Measurements from ENCODE around the gene FAF1. TPM values are rescaled to one million over a fixed set of nuclear protein-coding genes. Genes with fewer than 3 reads are reported as not detected.

FAF1 gene
- total RNA-seq, 6 experiments from 2014 or later: 24.1 to 32.4 (median 31.6) TPM

GRCh38 chr1:50970931-50971582 is 11.0 kb upstream of the FAF1 start:
- no peaks in the 10 kb centered on the region for H3K36me3 ChIP-seq
- peak overlapping the region in 2 of 3 donors; percentile 7 to 95 for H3K27ac ChIP-seq
- TF ChIP-seq POLR2A (IDR thresholded peaks at IDR 0.05): no peak
- H3K27me3 ChIP-seq: no peaks in the 10 kb centered on the region
- H3K4me1 ChIP-seq: peaks cover 2 to 14% (median 4%) of the 10 kb centered on the region in 4 donors
- no peak for DNase-seq
- ATAC-seq: no peak
- peak overlapping the region; percentile 74 to 78 (median 75) for H3K4me3 ChIP-seq
- WGBS (ENCODE audit: insufficient coverage, low coverage, low lambda C conversion rate, missing lambda C conversion rate): 15% methylated on average over 7 of the region's 7 CpGs
- no peaks in the 10 kb centered on the region for H3K9me3 ChIP-seq
- intact Hi-C loops (cut with DNase I): no loop called here

DNA sequence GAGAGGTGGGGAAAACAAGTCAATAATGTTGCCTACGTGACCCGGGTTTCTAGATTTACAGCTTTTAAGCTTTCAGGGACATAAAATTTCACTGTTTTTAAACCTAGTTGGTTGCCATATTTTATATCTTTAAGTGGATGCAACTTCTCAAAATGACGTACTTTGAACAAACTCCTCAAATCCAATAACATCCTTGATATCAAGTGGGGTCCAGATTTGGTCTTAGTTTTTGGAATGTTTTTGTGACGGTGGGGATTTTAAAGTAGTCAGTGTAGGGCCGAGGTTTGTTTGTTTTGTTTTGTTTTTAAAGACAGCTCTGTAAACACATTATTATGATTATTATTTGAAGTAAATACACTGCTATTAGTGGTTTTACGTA is 10.4 kb upstream of the FAF1 start:
- Histone ChIP-seq H3K27me3 (no peaks in the 10 kb centered on the region), H3K4me3 (peak overlapping the region; percentile 74 to 78 (median 75)), H3K36me3 (no peaks in the 10 kb centered on the region), H3K27ac (peak overlapping the region; percentile 59 to 96 (median 95)), H3K9me3 (no peaks in the 10 kb centered on the region), H3K4me1 (peaks cover 2 to 14% (median 4%) of the 10 kb centered on the region in 4 donors)
- TF ChIP-seq CTCF (IDR thresholded peaks at IDR 0.05) (no peak), POLR2A (IDR thresholded peaks at IDR 0.05) (no peak)
- intact Hi-C loops (cut with DNase I): no loop called here
- ATAC-seq (no peak), DNase-seq (no peak)
- WGBS (ENCODE audit: insufficient coverage, low coverage, low lambda C conversion rate, missing lambda C conversion rate): 3% methylated on average over 6 of the region's 6 CpGs

DNA sequence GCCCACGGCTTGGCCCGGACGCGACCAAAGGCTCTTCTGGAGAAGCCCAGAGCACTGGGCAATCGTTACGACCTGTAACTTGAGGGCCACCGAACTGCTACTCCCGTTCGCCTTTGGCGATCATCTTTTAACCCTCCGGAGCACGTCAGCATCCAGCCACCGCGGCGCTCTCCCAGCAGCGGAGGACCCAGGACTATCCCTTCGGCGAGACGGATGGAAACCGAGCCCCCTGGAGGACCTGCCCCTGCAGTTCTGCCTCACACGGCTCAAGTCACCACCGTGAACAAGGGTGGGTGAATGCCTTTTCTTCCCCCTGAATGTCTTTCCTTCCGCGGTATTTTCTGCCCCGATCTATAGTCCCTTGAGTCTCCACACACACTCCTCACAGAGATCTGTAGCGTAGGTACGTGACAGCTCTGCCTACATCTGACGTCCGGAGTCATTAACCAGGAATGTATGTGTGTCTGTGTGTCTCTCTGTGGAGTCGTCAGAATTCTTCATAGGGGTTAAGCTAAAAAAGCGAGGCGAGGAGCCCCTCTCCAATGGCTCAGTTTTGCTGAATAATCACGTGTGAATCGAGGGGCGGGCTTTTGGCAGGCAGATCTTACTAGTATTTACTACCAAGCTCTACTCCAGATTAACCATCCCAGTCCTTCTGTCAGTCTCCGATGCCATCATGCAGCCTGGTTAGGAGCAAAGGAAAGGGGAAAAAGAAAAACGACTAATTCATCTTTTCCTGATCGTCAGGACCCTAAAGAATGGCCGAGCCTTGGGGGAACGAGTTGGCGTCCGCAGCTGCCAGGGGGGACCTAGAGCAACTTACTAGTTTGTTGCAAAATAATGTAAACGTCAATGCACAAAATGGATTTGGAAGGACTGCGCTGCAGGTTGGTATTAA is 9.8 kb upstream of the FAF1 start, which contains the start of gene CDKN2C:
CDKN2C (plus strand) TSS at position 635 of the 898 bp plus-strand sequence; CDS start at position 759, 124 bp downstream.
- DNase-seq (peak; percentile 70 to 87 (median 86)), ATAC-seq (peak; percentile 46 to 57 (median 53))
- Histone ChIP-seq H3K9me3 (no peaks in the 10 kb centered on the region), H3K36me3 (no peaks in the 10 kb centered on the region), H3K4me1 (peaks cover 2 to 14% (median 4%) of the 10 kb centered on the region in 4 donors), H3K4me3 (peak within 1 kb of the TSS; percentile 74 to 78 (median 75)), H3K27ac (peak within 1 kb of the TSS; percentile 59 to 96 (median 95)), H3K27me3 (no peaks in the 10 kb centered on the region)
- WGBS (ENCODE audit: insufficient coverage, low coverage, low lambda C conversion rate, missing lambda C conversion rate): under 1% methylated on average over 34 of the region's 44 CpGs
- intact Hi-C loops (cut with DNase I): no loop called here
- TF ChIP-seq CTCF (IDR thresholded peaks at IDR 0.05): no peak
- peak; percentile 65 for TF ChIP-seq POLR2A (IDR thresholded peaks at IDR 0.05)

DNA sequence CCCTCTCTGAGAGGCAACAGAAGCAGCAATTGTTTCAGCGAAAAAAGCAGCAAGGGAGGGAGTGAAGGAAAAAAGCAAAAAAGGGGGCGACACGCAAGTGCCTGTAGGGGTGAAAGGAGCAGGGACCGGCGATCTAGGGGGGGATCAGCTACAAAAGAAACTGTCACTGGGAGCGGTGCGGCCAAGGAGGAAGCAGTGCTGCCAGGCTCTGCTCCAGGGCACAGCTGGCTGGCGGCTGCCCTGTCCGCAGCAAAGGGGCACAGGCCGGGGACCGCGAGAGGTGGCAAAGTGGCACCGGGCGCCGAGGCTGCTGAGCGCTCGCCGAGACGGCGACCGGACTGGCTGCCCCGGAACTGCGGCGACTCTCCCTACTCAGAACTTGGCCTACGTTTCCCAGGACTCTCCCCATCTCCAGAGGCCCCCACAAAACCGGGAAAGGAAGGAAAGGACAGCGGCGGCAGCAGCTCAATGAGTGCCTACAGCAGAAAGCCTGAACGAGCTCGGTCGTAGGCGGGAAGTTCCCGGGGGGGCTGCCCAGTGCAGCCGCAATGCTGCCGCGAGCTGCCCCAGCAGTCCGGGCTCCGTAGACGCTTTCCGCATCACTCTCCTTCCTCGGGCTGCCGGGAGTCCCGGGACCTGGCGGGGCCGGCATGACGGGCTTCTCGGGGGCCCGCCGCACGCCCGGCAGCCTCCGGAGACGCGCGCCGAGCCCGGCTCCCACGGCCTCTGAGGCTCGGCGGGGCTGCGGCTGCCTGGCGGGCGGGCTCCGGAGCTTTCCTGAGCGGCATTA is 8.9 kb upstream of the FAF1 start:
- DNase-seq: peak; percentile 69 to 78 (median 75)
- ATAC-seq: peak; percentile 46 to 60 (median 49)
- Histone ChIP-seq H3K27ac (peak overlapping the region; percentile 59 to 96 (median 95)), H3K9me3 (no peaks in the 10 kb centered on the region), H3K4me1 (peaks cover 2 to 14% (median 4%) of the 10 kb centered on the region in 4 donors), H3K36me3 (no peaks in the 10 kb centered on the region), H3K27me3 (no peaks in the 10 kb centered on the region), H3K4me3 (peak overlapping the region; percentile 74 to 78 (median 75))
- intact Hi-C loops (cut with DNase I): no loop called here
- under 1% methylated on average over 27 of the region's 65 CpGs for WGBS (ENCODE audit: insufficient coverage, low coverage, low lambda C conversion rate, missing lambda C conversion rate)
- no peak for TF ChIP-seq POLR2A (IDR thresholded peaks at IDR 0.05)
- TF ChIP-seq CTCF (IDR thresholded peaks at IDR 0.05): no peak

Measured in right lobe of liver (tissue), 6 donors.